Occipital lobe (tissue), 2 donors: ENCODE results near the gene PLA2G3. TPM values are rescaled to one million over a fixed set of nuclear protein-coding genes. Genes with fewer than 3 reads are reported as not detected.
"Not testable (repeated sequence)": the region's sequence is repeated elsewhere in the genome, so short reads cannot be mapped to it uniquely, and the experiment has no call there.

Source experiments
- DNase-seq: peaks from one replicate; lab custom pipeline; 2025; lab: John Stamatoyannopoulos, UW
- total RNA-seq: library from RNA; depleted of rRNA; stranded (reverse); fragments of >200 nt; gene quantifications from one replicate; pipeline ENCODE4 v1.2.3, GENCODE V29; 2014

The PLA2G3 gene, protein sequence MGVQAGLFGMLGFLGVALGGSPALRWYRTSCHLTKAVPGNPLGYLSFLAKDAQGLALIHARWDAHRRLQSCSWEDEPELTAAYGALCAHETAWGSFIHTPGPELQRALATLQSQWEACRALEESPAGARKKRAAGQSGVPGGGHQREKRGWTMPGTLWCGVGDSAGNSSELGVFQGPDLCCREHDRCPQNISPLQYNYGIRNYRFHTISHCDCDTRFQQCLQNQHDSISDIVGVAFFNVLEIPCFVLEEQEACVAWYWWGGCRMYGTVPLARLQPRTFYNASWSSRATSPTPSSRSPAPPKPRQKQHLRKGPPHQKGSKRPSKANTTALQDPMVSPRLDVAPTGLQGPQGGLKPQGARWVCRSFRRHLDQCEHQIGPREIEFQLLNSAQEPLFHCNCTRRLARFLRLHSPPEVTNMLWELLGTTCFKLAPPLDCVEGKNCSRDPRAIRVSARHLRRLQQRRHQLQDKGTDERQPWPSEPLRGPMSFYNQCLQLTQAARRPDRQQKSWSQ
- not detected for total RNA-seq

- no peak for DNase-seq
These were observed at the start of gene PLA2G3 for GRCh38 chr22:31139866-31140716. Gene PLA2G3 (minus strand): TSS chr22:31140508. CDS start chr22:31140354, 154 bp downstream.

DNA sequence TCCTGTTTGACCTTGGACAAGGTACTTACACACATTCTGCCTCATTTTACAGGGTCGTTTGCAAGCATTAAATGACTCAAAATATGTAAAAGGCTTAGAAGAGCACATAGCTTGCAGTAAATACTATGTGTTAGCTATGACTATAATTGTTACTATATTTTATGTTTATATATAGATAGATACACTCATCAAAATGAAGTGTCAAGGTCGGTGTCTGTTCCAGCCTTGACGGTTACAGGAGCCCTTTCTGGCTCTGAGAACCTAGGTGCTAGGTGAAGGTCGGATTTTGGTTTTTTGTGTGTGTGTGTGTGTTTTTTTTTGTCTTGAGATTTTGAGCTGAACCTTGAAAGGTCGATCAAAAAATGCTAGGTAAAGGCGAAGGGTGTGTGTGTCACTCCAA, 47.3 kb upstream of the PLA2G3 start:
- DNase-seq = no peak

DNA sequence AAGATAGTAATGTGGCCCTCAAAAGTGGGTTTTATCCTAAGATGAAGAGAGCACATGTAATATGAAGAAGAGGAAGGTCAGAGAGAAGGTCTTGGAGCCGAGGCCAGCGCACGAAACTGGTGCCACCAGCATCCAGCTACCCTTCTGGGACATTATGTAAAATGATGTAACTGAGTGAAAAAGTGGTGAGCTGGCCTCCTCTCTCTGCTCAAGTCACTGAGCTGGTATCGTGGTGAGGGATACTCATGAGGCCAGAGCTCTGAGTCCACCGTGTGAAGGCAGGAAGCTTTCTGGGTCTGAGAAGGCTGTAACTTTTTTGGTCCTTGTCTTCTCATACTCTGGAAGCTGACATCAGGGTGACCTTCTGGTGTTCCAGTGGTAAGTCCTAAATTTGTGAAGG, 44.7 kb upstream of the PLA2G3 start:
- DNase-seq = no peak

GRCh38 chr22:31184015-31184414, 43.7 kb upstream of the PLA2G3 start:
- no peak for DNase-seq

DNA sequence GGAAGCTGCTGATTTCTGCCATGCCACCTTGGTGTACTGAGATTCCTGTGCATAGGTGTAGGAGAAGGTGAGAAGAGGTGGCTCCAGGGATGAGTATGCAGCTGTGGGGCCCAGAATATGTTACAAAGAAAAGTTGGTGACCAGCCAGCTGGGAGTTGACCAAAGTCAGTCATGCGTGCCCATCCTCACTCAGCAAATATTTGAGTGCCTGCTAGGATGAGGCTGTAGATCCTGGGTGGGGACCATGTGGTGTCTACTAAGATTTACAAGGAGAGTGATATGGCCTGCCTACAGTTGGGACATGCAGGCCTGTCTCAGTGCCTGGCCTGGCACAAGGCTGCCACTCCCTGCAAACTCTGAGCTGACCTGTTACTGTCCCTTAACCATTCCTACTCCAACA, 39.0 kb upstream of the PLA2G3 start:
- DNase-seq = no peak

DNA sequence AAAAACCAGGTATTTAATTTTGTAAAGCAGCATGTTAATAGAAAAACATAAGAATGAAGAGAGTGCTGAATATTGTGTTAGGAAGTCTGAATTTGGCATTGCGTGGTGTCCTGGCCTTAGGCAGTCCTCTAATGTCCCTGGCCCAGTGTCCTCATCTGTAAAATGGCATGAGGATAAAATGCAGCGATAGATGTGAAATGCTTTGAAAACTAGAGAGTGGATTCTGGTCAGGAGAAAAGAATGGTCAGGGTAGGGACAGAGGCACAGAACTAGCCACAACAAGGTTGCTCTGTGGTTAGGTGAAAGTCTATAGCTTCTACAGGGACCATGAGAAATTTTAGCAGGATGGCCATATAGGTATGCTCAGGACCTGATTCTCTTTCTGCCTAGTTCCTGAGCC, 38.6 kb upstream of the PLA2G3 start:
- no peak for DNase-seq

GRCh38 chr22:31177420-31178162, 37.3 kb upstream of the PLA2G3 start:
- no peak for DNase-seq

- DNase-seq = no peak
These were observed 36.6 kb upstream of the PLA2G3 start for GRCh38 chr22:31176923-31177322.

- no peak for DNase-seq
These were observed 33.3 kb upstream of the PLA2G3 start for GRCh38 chr22:31173386-31174145.

DNA sequence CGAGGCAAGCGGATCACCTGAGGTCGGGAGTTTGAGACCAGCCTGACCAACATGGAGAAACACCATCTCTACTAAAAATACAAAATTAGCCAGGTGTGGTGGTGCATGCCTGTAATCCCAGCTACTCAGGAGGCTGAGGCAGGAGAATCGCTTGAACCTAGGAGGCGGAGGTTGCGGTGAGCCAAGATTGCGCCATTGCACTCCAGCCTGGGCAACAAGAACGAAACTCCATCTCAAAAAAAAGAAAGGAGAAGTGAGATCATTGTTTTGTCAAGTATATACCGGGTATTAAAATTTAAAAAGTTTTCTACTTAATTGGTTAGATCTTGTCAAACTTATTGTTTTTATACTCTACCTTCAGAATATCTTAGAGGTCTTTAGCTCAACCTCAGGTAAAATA, 31.4 kb upstream of the PLA2G3 start:
- not testable (repeated sequence) for DNase-seq

- DNase-seq = no peak
These were observed 30.7 kb upstream of the PLA2G3 start for GRCh38 chr22:31170971-31171370.

DNA sequence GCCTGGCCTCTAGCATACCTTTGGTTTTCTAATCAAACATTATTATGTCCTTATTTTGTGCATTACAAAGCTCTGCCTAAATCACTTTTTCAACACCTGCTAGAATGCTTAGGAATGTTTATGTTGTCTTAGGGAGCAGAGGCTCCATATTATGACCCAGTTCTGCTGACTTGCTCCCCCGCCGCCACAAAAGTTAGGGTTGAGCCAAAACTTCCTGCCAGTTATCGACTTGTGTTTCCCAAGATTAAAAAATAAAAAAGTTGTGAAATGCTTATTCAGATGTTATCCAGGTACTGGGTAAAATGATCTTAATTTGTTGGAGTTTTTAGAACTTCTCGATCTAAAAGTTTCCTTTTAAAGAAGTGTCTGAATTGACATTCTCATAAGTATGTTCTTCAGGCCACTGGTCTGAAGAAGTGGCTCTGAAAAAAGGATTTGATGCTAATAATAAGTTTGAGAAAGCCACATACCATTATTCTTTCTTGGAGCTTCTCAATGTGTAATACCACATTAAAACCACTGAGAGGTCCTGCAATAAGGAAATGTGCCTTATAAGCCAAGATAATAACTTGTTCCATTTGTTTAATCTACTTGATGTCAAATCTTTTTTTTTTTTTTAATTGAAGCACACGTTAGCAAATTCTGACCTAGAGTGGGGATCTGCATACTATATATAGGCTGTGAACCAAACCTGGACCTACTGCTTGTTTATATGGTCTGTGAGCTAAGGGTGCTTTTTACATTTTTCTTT, 21.9 kb upstream of the PLA2G3 start:
- DNase-seq = no peak

GRCh38 chr22:31161386-31161785, 21.1 kb upstream of the PLA2G3 start:
- no peak for DNase-seq

DNA sequence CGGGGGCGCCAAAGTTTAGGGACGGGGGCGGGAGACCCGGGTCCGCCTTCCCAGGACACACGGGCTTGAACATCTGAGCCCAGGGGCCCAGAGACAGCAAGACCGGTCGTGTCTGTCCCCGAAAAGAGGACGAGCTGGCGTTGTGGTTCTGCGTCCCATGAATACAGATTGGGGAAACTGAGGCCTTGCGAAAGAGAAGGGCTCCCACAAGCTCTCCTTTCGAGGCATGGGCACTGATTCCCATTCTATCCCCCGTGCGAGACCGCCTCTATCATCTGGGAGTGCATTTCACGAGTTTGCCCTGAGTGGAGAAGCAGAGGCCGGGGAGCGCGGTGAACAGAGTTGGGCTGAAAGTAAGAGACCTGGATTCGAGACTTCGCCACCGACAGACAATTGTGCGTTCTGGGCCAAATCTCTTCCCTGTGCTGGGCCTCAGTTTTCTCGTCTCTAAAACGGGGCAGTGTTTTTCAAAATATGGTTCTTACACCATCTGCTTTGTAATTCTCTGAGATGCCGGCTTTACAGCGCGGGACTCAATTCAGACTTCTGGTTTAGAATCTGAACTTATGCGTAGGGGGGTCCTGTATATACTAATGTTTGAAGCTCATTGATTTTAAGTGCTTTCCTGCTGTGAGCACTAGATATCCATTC, 20.1 kb upstream of the PLA2G3 start:
- DNase-seq = no peak

GRCh38 chr22:31155422-31155821, 15.1 kb upstream of the PLA2G3 start:
- no peak for DNase-seq

DNA sequence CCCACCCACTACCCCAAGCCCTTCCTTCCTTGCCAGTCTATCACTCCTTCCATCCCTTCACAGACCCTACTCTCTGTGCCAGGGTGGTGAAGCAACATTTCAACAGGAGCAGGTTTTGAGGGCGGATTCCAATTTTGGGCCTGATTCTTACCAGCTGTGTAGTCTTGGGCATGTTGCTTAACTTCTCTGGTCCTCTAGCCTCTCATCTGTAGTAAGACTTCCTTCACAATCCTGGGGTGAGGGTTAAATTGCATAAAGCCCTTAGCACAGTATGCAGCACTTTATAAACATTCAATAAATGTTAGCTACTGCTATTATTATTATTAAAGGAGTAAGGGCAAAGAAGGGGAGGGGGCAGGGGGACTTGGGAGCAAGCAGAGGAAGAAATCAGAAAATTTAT, 14.7 kb upstream of the PLA2G3 start:
- no peak for DNase-seq

DNA sequence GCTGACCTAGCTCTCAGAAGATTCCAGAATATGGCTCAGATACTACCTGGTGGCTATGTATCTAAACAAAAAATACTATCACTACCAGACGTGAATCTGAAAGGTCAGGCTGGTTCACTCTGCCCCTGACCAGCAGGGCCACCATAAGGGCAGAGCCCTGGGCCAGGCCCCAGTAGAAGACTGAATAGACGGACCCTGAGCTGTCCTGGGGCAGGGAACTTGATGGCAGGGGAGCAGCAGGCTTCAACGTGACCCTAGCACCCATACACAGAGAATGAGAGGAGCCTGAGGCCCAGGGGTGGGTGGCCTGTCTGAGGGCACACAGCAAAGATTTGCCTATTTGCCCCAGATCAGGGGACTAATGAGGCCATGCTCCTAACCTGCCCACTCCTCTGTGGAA, 13.0 kb upstream of the PLA2G3 start:
- DNase-seq = no peak

GRCh38 chr22:31151872-31152271, 11.6 kb upstream of the PLA2G3 start:
- no peak for DNase-seq

DNA sequence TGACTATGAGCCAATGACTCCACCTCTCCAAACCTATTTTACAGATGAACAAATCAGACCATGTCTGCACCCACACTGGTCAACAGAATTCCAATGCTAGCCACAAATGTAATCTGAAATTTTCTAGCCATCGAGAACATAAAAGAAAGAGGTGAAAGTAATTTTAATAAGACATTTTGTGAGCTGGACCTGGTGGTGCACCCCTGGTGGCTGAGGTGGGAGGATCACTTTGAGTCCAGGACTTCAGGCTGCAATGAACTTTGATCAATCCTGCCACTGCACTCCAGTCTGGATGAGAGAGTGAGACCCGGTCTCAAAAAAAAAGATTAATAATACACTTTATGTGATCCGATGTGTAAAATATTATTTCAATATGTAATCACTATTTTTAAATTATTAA, 10.3 kb upstream of the PLA2G3 start:
- no peak for DNase-seq
